Measurements from ENCODE around the gene KDELR1.

KDELR1 gene

GRCh38 chr19:48405850-48406249 lies 14.5 kb upstream of the KDELR1 start:
- TF ChIP-seq CTCF (IDR thresholded peaks at IDR 0.05; ENCODE audit: low read length, missing control alignments), result no peak
- DNase-seq (ENCODE audit: low read depth), result no peak
- H3K4me3 ChIP-seq (replicated peaks; ENCODE audit: low read depth, low read length), result no peak overlapping the region

GRCh38 chr19:48405010-48405659 lies 13.8 kb upstream of the KDELR1 start:
- no peak for DNase-seq (ENCODE audit: low read depth)
- TF ChIP-seq CTCF (IDR thresholded peaks at IDR 0.05; ENCODE audit: low read length, missing control alignments), result no peak
- H3K4me3 ChIP-seq (replicated peaks; ENCODE audit: low read depth, low read length), result no peak overlapping the region

GRCh38 chr19:48403606-48404005 lies 12.3 kb upstream of the KDELR1 start:
- no peak overlapping the region for H3K4me3 ChIP-seq (replicated peaks; ENCODE audit: low read depth, low read length)
- no peak for TF ChIP-seq CTCF (IDR thresholded peaks at IDR 0.05; ENCODE audit: low read length, missing control alignments)
- DNase-seq (ENCODE audit: low read depth), result peak; percentile 72

GRCh38 chr19:48401287-48401686 lies 9.9 kb upstream of the KDELR1 start:
- no peak for DNase-seq (ENCODE audit: low read depth)
- no peak for TF ChIP-seq CTCF (IDR thresholded peaks at IDR 0.05; ENCODE audit: low read length, missing control alignments)
- no peak overlapping the region for H3K4me3 ChIP-seq (replicated peaks; ENCODE audit: low read depth, low read length)

- H3K4me3 ChIP-seq (replicated peaks; ENCODE audit: low read depth, low read length), result no peak overlapping the region
- DNase-seq (ENCODE audit: low read depth), result peak; percentile 65
- no peak for TF ChIP-seq CTCF (IDR thresholded peaks at IDR 0.05; ENCODE audit: low read length, missing control alignments)
Measured at GRCh38 chr19:48400018-48400742, 8.8 kb upstream of the KDELR1 start.

- H3K4me3 ChIP-seq (replicated peaks; ENCODE audit: low read depth, low read length), result peak overlapping the region; percentile 60
- TF ChIP-seq CTCF (IDR thresholded peaks at IDR 0.05; ENCODE audit: low read length, missing control alignments), result no peak
- DNase-seq (ENCODE audit: low read depth), result peak; percentile 87
Measured at GRCh38 chr19:48398375-48399235, 7.3 kb upstream of the KDELR1 start.

All from fibroblast of pulmonary artery (primary cell).